Fibroblast of skin of scalp (primary cell): ENCODE measurements around the gene KLHL1.

Experiments used
- DNase-seq: peaks from one replicate; pipeline ENCODE4 v3.0.0-alpha.2; 2013

The KLHL1 gene

GRCh38 chr13:69872321-69873047 is 235.8 kb downstream of the KLHL1 start:
- DNase-seq = no peak

GRCh38 chr13:69866555-69866954 is 241.7 kb downstream of the KLHL1 start:
- DNase-seq = no peak

- DNase-seq = peak; percentile 22
Observed at GRCh38 chr13:69857183-69857821, 250.9 kb downstream of the KLHL1 start.

GRCh38 chr13:69856331-69856730 is 251.9 kb downstream of the KLHL1 start:
- no peak for DNase-seq

GRCh38 chr13:69828527-69828926 is 279.7 kb downstream of the KLHL1 start:
- DNase-seq = no peak

- DNase-seq = no peak
Observed at GRCh38 chr13:69820180-69820579, 288.1 kb downstream of the KLHL1 start.

- no peak for DNase-seq
Observed at GRCh38 chr13:69817333-69817869, 290.9 kb downstream of the KLHL1 start.

GRCh38 chr13:69809152-69809551 is 299.1 kb downstream of the KLHL1 start:
- no peak for DNase-seq

- DNase-seq = no peak
Observed at GRCh38 chr13:69796256-69796655, 312.0 kb downstream of the KLHL1 start.

- no peak for DNase-seq
Observed at GRCh38 chr13:69793783-69794453, 314.3 kb downstream of the KLHL1 start.

- no peak for DNase-seq
Observed at GRCh38 chr13:69776937-69777336, 331.3 kb downstream of the KLHL1 start.

GRCh38 chr13:69769608-69770007 is 338.6 kb downstream of the KLHL1 start:
- DNase-seq = no peak

- DNase-seq = no peak
Observed at GRCh38 chr13:69761581-69761980, 346.7 kb downstream of the KLHL1 start.

GRCh38 chr13:69755101-69755500 is 353.2 kb downstream of the KLHL1 start:
- no peak for DNase-seq

- no peak for DNase-seq
Observed at GRCh38 chr13:69751259-69751658, 357.0 kb downstream of the KLHL1 start.

GRCh38 chr13:69737129-69737935 is 370.9 kb downstream of the KLHL1 start:
- no peak for DNase-seq

GRCh38 chr13:69721631-69722030 is 386.6 kb downstream of the KLHL1 start:
- DNase-seq = no peak

GRCh38 chr13:69720278-69720983 is 387.8 kb downstream of the KLHL1 start:
- no peak for DNase-seq

GRCh38 chr13:69706807-69707206 is 401.4 kb downstream of the KLHL1 start:
- no peak for DNase-seq

- no peak for DNase-seq
Observed at GRCh38 chr13:69704311-69704710, 403.9 kb downstream of the KLHL1 start.

GRCh38 chr13:69690999-69691398 is 417.3 kb downstream of the KLHL1 start:
- no peak for DNase-seq
